NCI-H2081 (cell line): Measurements from ENCODE around the gene TRIM66.

ENCODE experiments used
- DNase-seq, 2 experiments: peaks; one replicate each; lab custom pipeline; 2025; lab: John Stamatoyannopoulos, UW

Gene TRIM66

GRCh38 chr11:8564526-8564925, 117.9 kb downstream of the TRIM66 start:
- no peak for DNase-seq
